HCT116 (cell line): ENCODE measurements around the gene ACSS1. TPM values are rescaled to one million over a fixed set of nuclear protein-coding genes. Genes with fewer than 3 reads are reported as not detected.

Experiments
- ATAC-seq: fragments of 200-7000 bp; cut with Tn5 transposase; 2 replicates; pipeline ENCODE4 v1.9.1; 2020; ENCODE audit warnings: mild to moderate bottlenecking, moderate library complexity
- BruUV-seq: library from RNA; stranded (reverse); fragments of 400-500 nt; replicated peaks from 2 replicates; lab custom pipeline; 2021; lab: Mats Ljungman, UMichigan
- CTCF ChIA-PET: fragments of 300-600 bp; sonication (Branson Sonifier 250); formaldehyde crosslinking; loops from one replicate; lab custom pipeline; 2021; ENCODE audit warnings: antibody characterized with exemption; lab: Charles Lee
- POLR2A ChIA-PET: fragments of 300-600, 350-600 bp; sonication (Branson Sonifier 250); formaldehyde crosslinking; loops from one replicate; lab custom pipeline; 2021; ENCODE audit warnings: antibody characterized with exemption; lab: Charles Lee
- RAD21 ChIA-PET, 2 experiments: fragments of 300-600 bp; sonication (Branson Sonifier 250); formaldehyde crosslinking; loops; one replicate each; lab custom pipeline; 2023; ENCODE audit warnings: low total read pairs in 2 of 2; ENCODE audit not compliant: uncharacterized antibody in 2 of 2, unreplicated experiment in 2 of 2, low non-redundant PET in 1 of 2; lab: Charles Lee
- DNase-seq: peaks from one replicate; pipeline ENCODE4 v3.0.0-alpha.2; 2010; ENCODE audit warnings: low read depth, low spot score
- H2AFZ ChIP-seq: fragments of 200-600 bp; shearing (Covaris generic), sonication (generic); 2 replicates; pipeline ENCODE4 v1.6.1; 2017; ENCODE audit warnings: low read depth, mixed run types, mixed read lengths, antibody characterized with exemption, low read length; ENCODE audit not compliant: poor library complexity, severe bottlenecking
- H3K27ac ChIP-seq: 2 replicates; pipeline ENCODE4 v1.5.1; 2012; ENCODE audit warnings: low read depth, low read length
- H3K27me3 ChIP-seq: fragments of 200-600 bp; sonication (generic); 2 replicates; pipeline ENCODE4 v1.6.1; 2016; ENCODE audit warnings: mixed run types, low read length, mixed read lengths; ENCODE audit not compliant: insufficient read depth
- H3K36me3 ChIP-seq, 2 experiments: fragments of 200-500 bp in 1 of 2; fragments of 200-600 bp in 1 of 2; sonication (Bioruptor generic) in 1 of 2; sonication (generic) in 1 of 2; 2 replicates each; pipeline versions ENCODE4 v1.5.1 to v1.6.1; 2014 to 2016; ENCODE audit warnings: low read length in 2 of 2, inconsistent platforms in 1 of 2, mixed read lengths in 1 of 2, mixed run types in 1 of 2; ENCODE audit not compliant: insufficient read depth in 2 of 2, control insufficient read depth in 1 of 2
- H3K4me1 ChIP-seq, 2 experiments: fragments of 200-600 bp in 1 of 2; sonication (generic) in 1 of 2; 2 replicates each; pipeline versions ENCODE4 v1.5.1 to v1.6.1; 2012 to 2017; ENCODE audit warnings: low read length in 2 of 2, inconsistent platforms in 1 of 2, mild to moderate bottlenecking in 1 of 2, mixed read lengths in 1 of 2, mixed run types in 1 of 2, moderate library complexity in 1 of 2; ENCODE audit not compliant: insufficient read depth in 2 of 2, control insufficient read depth in 1 of 2
- H3K4me2 ChIP-seq: fragments of 200-600 bp; sonication (generic); 2 replicates; pipeline ENCODE4 v1.6.1; 2017; ENCODE audit warnings: mixed run types, low read length, mixed read lengths
- H3K4me3 ChIP-seq, 2 experiments: fragments of 200-600 bp in 1 of 2; sonication (generic) in 1 of 2; replicated peaks in 1 of 2; 2 replicates each; pipeline ENCODE4 v1.5.1; 2011 to 2016; ENCODE audit warnings: low read length in 2 of 2, control low read depth in 1 of 2, low read depth in 1 of 2, mild to moderate bottlenecking in 1 of 2, mixed read lengths in 1 of 2, mixed run types in 1 of 2
- H3K79me2 ChIP-seq: fragments of 200-600 bp; sonication (generic); 2 replicates; pipeline ENCODE4 v1.6.1; 2017; ENCODE audit warnings: mild to moderate bottlenecking, mixed run types, low read length, moderate library complexity, mixed read lengths; ENCODE audit not compliant: insufficient read depth
- H3K9ac ChIP-seq: fragments of 200-600 bp; sonication (generic); 2 replicates; pipeline ENCODE4 v1.6.1; 2016; ENCODE audit warnings: low read length, mixed read lengths
- H3K9me2 ChIP-seq: fragments of 200-600 bp; sonication (generic), shearing (Covaris generic); 2 replicates; pipeline ENCODE4 v1.6.1; 2017; ENCODE audit warnings: mixed run types, mild to moderate bottlenecking, moderate library complexity; ENCODE audit not compliant: insufficient read depth
- H3K9me3 ChIP-seq, 2 experiments: fragments of 200-500 bp in 1 of 2; fragments of 200-600 bp in 1 of 2; sonication (Bioruptor generic) in 1 of 2; sonication (generic) in 1 of 2; 2 replicates each; pipeline ENCODE4 v1.6.1; 2014 to 2017; ENCODE audit warnings: low read length in 2 of 2, mixed read lengths in 2 of 2, inconsistent platforms in 1 of 2, low read depth in 1 of 2, mild to moderate bottlenecking in 1 of 2, mixed run types in 1 of 2, moderate library complexity in 1 of 2; ENCODE audit not compliant: control insufficient read depth in 1 of 2, insufficient read depth in 1 of 2
- H4K20me1 ChIP-seq: fragments of 200-600 bp; sonication (generic), shearing (Covaris generic); 2 replicates; pipeline ENCODE4 v1.6.1; 2017; ENCODE audit warnings: mixed run types, mild to moderate bottlenecking, moderate library complexity; ENCODE audit not compliant: insufficient read depth
- ELF1 ChIP-seq: IDR thresholded peaks from 2 replicates; pipeline ENCODE4 v1.6.1; 2012; ENCODE audit warnings: low read depth, borderline replicate concordance
- EZH2phosphoT487 ChIP-seq: fragments of 200-600 bp; IDR thresholded peaks from 2 replicates; pipeline ENCODE4 v1.6.1; 2018; ENCODE audit warnings: antibody characterized with exemption, borderline replicate concordance
- FOSL1 ChIP-seq: IDR thresholded peaks from 2 replicates; pipeline ENCODE4 v1.6.1; 2012; ENCODE audit warnings: low read depth
- JUND ChIP-seq: IDR thresholded peaks from 2 replicates; pipeline ENCODE4 v1.6.1; 2012
- SIN3A ChIP-seq: IDR thresholded peaks from 2 replicates; pipeline ENCODE4 v1.6.1; 2012; ENCODE audit warnings: low read depth
- SRF ChIP-seq: IDR thresholded peaks from 2 replicates; pipeline ENCODE4 v1.6.1; 2012; ENCODE audit warnings: low read depth
- YY1 ChIP-seq: IDR thresholded peaks from 2 replicates; pipeline ENCODE4 v1.6.1; 2011; ENCODE audit warnings: low read length, low read depth, moderate library complexity, mild to moderate bottlenecking; ENCODE audit not compliant: insufficient replicate concordance; ENCODE audit errors: extremely low read depth
- ZFX ChIP-seq: fragments of 450-650 bp; IDR thresholded peaks from 2 replicates; pipeline ENCODE4 v1.6.1; 2017
- intact Hi-C: fragments of 100-400 bp; cut with micrococcal nuclease; formaldehyde crosslinking; loops from 2 replicates; pipeline ENCODE4 v1.10.0; 2022
- total RNA-seq: library from RNA; stranded (reverse); gene quantifications from one replicate; pipeline ENCODE4 v1.2.1, GENCODE V29; 2021; ENCODE audit not compliant: unreplicated experiment
- TF ChIP-seq, protein P1 (sequence below): IDR thresholded peaks from 2 replicates; pipeline ENCODE4 v1.6.1; 2011; ENCODE audit warnings: mild to moderate bottlenecking, low read length, moderate library complexity; ENCODE audit not compliant: insufficient replicate concordance; ENCODE audit errors: extremely low read depth
- TF ChIP-seq, protein P2 (sequence below): IDR thresholded peaks from 2 replicates; pipeline ENCODE4 v1.6.1; 2012; ENCODE audit warnings: low read depth

ACSS1 gene
- total RNA-seq, 1 experiment from 2014 or later: 0.27 TPM

- RAD21 ChIA-PET: no interaction called here
- Histone ChIP-seq H4K20me1 (no peaks in the 10 kb centered on the region), H3K4me2 (no peak overlapping the region), H3K27ac (no peak overlapping the region), H3K9me2 (no peaks in the 10 kb centered on the region), H3K9ac (no peak overlapping the region), H3K27me3 (no peaks in the 10 kb centered on the region), H2AFZ (no peak overlapping the region), H3K9me3 (no peaks in the 10 kb centered on the region), H3K36me3 (no peaks in the 10 kb centered on the region), H3K4me1 (no peaks in the 10 kb centered on the region), H3K79me2 (no peaks in the 10 kb centered on the region), H3K4me3 (no peak overlapping the region)
- no peak for DNase-seq
- CTCF ChIA-PET: no interaction called here
- no TSS peak for BruUV-seq
- TF ChIP-seq YY1 (no peak), SRF (no peak), ELF1 (no peak), ZFX (no peak), JUND (no peak)
- TF ChIP-seq, protein P1, sequence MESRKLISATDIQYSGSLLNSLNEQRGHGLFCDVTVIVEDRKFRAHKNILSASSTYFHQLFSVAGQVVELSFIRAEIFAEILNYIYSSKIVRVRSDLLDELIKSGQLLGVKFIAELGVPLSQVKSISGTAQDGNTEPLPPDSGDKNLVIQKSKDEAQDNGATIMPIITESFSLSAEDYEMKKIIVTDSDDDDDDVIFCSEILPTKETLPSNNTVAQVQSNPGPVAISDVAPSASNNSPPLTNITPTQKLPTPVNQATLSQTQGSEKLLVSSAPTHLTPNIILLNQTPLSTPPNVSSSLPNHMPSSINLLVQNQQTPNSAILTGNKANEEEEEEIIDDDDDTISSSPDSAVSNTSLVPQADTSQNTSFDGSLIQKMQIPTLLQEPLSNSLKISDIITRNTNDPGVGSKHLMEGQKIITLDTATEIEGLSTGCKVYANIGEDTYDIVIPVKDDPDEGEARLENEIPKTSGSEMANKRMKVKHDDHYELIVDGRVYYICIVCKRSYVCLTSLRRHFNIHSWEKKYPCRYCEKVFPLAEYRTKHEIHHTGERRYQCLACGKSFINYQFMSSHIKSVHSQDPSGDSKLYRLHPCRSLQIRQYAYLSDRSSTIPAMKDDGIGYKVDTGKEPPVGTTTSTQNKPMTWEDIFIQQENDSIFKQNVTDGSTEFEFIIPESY: no peak
- no peak for ATAC-seq
- POLR2A ChIA-PET: no interaction called here
- intact Hi-C loops: no loop called here
These were observed 22.0 kb downstream of the ACSS1 start for GRCh38 chr20:25035921-25036320.

DNA sequence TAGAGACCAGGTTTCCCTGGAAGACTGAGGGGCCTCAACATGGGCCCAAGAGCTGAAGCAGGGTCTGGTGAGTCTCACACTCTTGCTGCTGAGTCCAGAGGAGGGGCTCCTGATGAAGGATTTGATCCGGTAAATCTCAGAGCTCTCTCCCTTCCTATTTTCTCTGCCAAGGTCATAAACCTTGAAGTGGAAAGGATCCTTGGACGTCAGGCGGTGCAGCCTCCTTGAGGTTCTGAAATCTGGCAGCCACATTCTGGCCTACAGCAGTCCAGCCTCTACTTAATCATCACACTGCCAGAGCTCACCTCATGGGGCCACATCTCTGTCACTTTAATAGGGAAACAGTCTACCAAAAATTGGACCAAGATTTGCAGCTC lies 24.0 kb downstream of the ACSS1 start:
- H3K4me3 ChIP-seq: no peak overlapping the region
- no peak overlapping the region for H2AFZ ChIP-seq
- TF ChIP-seq ELF1 (no peak), ZFX (no peak), SIN3A (no peak), EZH2phosphoT487 (no peak), FOSL1 (no peak)
- TF ChIP-seq, protein P1: no peak
- TF ChIP-seq, protein P2, sequence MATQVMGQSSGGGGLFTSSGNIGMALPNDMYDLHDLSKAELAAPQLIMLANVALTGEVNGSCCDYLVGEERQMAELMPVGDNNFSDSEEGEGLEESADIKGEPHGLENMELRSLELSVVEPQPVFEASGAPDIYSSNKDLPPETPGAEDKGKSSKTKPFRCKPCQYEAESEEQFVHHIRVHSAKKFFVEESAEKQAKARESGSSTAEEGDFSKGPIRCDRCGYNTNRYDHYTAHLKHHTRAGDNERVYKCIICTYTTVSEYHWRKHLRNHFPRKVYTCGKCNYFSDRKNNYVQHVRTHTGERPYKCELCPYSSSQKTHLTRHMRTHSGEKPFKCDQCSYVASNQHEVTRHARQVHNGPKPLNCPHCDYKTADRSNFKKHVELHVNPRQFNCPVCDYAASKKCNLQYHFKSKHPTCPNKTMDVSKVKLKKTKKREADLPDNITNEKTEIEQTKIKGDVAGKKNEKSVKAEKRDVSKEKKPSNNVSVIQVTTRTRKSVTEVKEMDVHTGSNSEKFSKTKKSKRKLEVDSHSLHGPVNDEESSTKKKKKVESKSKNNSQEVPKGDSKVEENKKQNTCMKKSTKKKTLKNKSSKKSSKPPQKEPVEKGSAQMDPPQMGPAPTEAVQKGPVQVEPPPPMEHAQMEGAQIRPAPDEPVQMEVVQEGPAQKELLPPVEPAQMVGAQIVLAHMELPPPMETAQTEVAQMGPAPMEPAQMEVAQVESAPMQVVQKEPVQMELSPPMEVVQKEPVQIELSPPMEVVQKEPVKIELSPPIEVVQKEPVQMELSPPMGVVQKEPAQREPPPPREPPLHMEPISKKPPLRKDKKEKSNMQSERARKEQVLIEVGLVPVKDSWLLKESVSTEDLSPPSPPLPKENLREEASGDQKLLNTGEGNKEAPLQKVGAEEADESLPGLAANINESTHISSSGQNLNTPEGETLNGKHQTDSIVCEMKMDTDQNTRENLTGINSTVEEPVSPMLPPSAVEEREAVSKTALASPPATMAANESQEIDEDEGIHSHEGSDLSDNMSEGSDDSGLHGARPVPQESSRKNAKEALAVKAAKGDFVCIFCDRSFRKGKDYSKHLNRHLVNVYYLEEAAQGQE: no peak
- H3K9me3 ChIP-seq: no peaks in the 10 kb centered on the region
- CTCF ChIA-PET: no interaction called here
- H3K4me1 ChIP-seq: no peaks in the 10 kb centered on the region
- H3K9me2 ChIP-seq: no peaks in the 10 kb centered on the region
- no peaks in the 10 kb centered on the region for H4K20me1 ChIP-seq
- no peak overlapping the region for H3K27ac ChIP-seq
- RAD21 ChIA-PET: no interaction called here
- DNase-seq (no peak), ATAC-seq (no peak)
- H3K9ac ChIP-seq: no peak overlapping the region
- no TSS peak for BruUV-seq
- no peaks in the 10 kb centered on the region for H3K79me2 ChIP-seq
- intact Hi-C loops: no loop called here
- H3K36me3 ChIP-seq: no peaks in the 10 kb centered on the region
- H3K4me2 ChIP-seq: no peak overlapping the region
- POLR2A ChIA-PET: no interaction called here
- H3K27me3 ChIP-seq: no peaks in the 10 kb centered on the region
